Esophagus muscularis mucosa (tissue), 3 donors: ENCODE measurements around the gene GUCY1B1.

Experiments
- CTCF ChIP-seq, 3 experiments: fragments of 200-600 bp in 2 of 3; fragments of 450-650 bp in 1 of 3; sonication (generic) in 2 of 3; IDR thresholded peaks; one replicate each; pipeline ENCODE4 v1.5.1; 2017 to 2019; ENCODE audit warnings: antibody characterized with exemption in 3 of 3, mild to moderate bottlenecking in 2 of 3, moderate library complexity in 1 of 3
- POLR2A ChIP-seq: fragments of 450-650 bp; IDR thresholded peaks from one replicate; pipeline ENCODE4 v1.6.1; 2017; ENCODE audit warnings: antibody characterized with exemption, moderate library complexity, mild to moderate bottlenecking, low read depth
- POLR2AphosphoS5 ChIP-seq, 2 donors: sonication (generic); formaldehyde crosslinking; IDR thresholded peaks; one replicate each; pipeline ENCODE4 v1.6.1; 2017; ENCODE audit warnings: antibody characterized with exemption in 2 of 2

- TF ChIP-seq CTCF (IDR thresholded peaks at IDR 0.05): no peak
- TF ChIP-seq POLR2AphosphoS5 (IDR thresholded peaks at IDR 0.05): no peak
- TF ChIP-seq POLR2A: no peak
Measured at GRCh38 chr4:155741546-155741945, 17.3 kb upstream of the GUCY1B1 start.
